Astrocyte (in vitro differentiated cells and primary cell): ENCODE data around the gene SLC37A1. TPM values are rescaled to one million over a fixed set of nuclear protein-coding genes. Genes with fewer than 3 reads are reported as not detected.
A peak's percentile ranks its signal among the peaks of the same experiment; 100 is the strongest.

Experiments used
- DNase-seq: peaks from one replicate; pipeline ENCODE4 v3.0.0-alpha.2; 2010; ENCODE audit warnings: low read depth
- FAIRE-seq: peaks from 2 replicates; lab custom pipeline; 2011; peaks lifted over from hg19 to GRCh38; lab: Jason Lieb, UNC
- H2AFZ ChIP-seq: 2 replicates; pipeline ENCODE4 v1.6.0; 2012; ENCODE audit warnings: low read depth, low read length, inconsistent platforms
- H3K27ac ChIP-seq: 2 replicates; pipeline ENCODE4 v1.5.1; 2011; ENCODE audit warnings: low read depth, low read length, inconsistent platforms
- H3K27me3 ChIP-seq: 2 replicates; pipeline ENCODE4 v1.6.0; 2011; ENCODE audit warnings: low read length, inconsistent platforms; ENCODE audit not compliant: insufficient read depth
- H3K36me3 ChIP-seq: 2 replicates; pipeline ENCODE4 v1.5.1; 2011; ENCODE audit warnings: low read length, inconsistent platforms; ENCODE audit not compliant: insufficient read depth
- H3K4me1 ChIP-seq: 2 replicates; pipeline ENCODE4 v1.5.1; 2011; ENCODE audit warnings: low read length, inconsistent platforms; ENCODE audit not compliant: insufficient read depth
- H3K4me2 ChIP-seq: 2 replicates; pipeline ENCODE4 v1.6.0; 2012; ENCODE audit warnings: low read length, inconsistent platforms
- H3K4me3 ChIP-seq: 2 replicates; pipeline ENCODE4 v1.5.1; 2011; ENCODE audit warnings: low read depth, mild to moderate bottlenecking, low read length, inconsistent platforms; ENCODE audit not compliant: insufficient read depth
- H3K79me2 ChIP-seq: 2 replicates; pipeline ENCODE4 v1.6.0; 2012; ENCODE audit warnings: mild to moderate bottlenecking, low read length, inconsistent platforms; ENCODE audit not compliant: insufficient read depth
- H3K9ac ChIP-seq: 2 replicates; pipeline ENCODE4 v1.6.0; 2012; ENCODE audit warnings: mild to moderate bottlenecking, low read length, inconsistent platforms
- H3K9me3 ChIP-seq: 2 replicates; pipeline ENCODE4 v1.5.1; 2012; ENCODE audit warnings: low read depth, mild to moderate bottlenecking, low read length, inconsistent platforms; ENCODE audit not compliant: insufficient read depth
- H4K20me1 ChIP-seq: 2 replicates; pipeline ENCODE4 v1.6.0; 2012; ENCODE audit warnings: low read length, inconsistent platforms; ENCODE audit not compliant: insufficient read depth
- H3K27ac Mint-ChIP-seq: one replicate; pipeline ENCODE4 v1.8.0; 2021; ENCODE audit warnings: mild to moderate bottlenecking, mixed read lengths; ENCODE audit not compliant: unreplicated experiment
- H3K27me3 Mint-ChIP-seq: one replicate; pipeline ENCODE4 v1.8.0; 2021; ENCODE audit warnings: low read depth, mixed read lengths; ENCODE audit not compliant: unreplicated experiment
- H3K36me3 Mint-ChIP-seq: one replicate; pipeline ENCODE4 v1.8.0; 2021; ENCODE audit warnings: low read depth, mixed read lengths; ENCODE audit not compliant: unreplicated experiment
- H3K4me1 Mint-ChIP-seq: one replicate; pipeline ENCODE4 v1.8.0; 2021; ENCODE audit warnings: low read depth, mixed read lengths; ENCODE audit not compliant: unreplicated experiment
- H3K4me3 Mint-ChIP-seq: one replicate; pipeline ENCODE4 v1.8.0; 2021; ENCODE audit warnings: mild to moderate bottlenecking, moderate library complexity, mixed read lengths; ENCODE audit not compliant: unreplicated experiment
- H3K9me3 Mint-ChIP-seq: one replicate; pipeline ENCODE4 v1.8.0; 2021; ENCODE audit warnings: mild to moderate bottlenecking, mixed read lengths; ENCODE audit not compliant: unreplicated experiment
- EZH2 ChIP-seq: IDR thresholded peaks from 2 replicates; pipeline ENCODE4 v1.6.1; 2012; ENCODE audit warnings: mild to moderate bottlenecking, low read length, inconsistent platforms; ENCODE audit not compliant: insufficient read depth
- total RNA-seq: library from RNA; stranded (reverse); gene quantifications from 2 replicates; pipeline ENCODE4 v1.2.1, GENCODE V29; 2021
- TF ChIP-seq, protein P1 (sequence below): IDR thresholded peaks from 2 replicates; pipeline ENCODE4 v1.5.1; 2011; ENCODE audit warnings: low read depth, mild to moderate bottlenecking, inconsistent platforms, low read length, moderate library complexity; ENCODE audit not compliant: insufficient read depth

SLC37A1 gene
- total RNA-seq, 1 donor from 2014 or later: 6.9 TPM

- Mint-ChIP-seq H3K4me1 (peaks cover 5% of the 10 kb centered on the region), H3K9me3 (peaks cover 3% of the 10 kb centered on the region), H3K4me3 (no peak overlapping the region), H3K27me3 (peaks cover 8% of the 10 kb centered on the region), H3K36me3 (no peaks in the 10 kb centered on the region), H3K27ac (no peak overlapping the region)
- TF ChIP-seq EZH2: no peak
- TF ChIP-seq, protein P1, sequence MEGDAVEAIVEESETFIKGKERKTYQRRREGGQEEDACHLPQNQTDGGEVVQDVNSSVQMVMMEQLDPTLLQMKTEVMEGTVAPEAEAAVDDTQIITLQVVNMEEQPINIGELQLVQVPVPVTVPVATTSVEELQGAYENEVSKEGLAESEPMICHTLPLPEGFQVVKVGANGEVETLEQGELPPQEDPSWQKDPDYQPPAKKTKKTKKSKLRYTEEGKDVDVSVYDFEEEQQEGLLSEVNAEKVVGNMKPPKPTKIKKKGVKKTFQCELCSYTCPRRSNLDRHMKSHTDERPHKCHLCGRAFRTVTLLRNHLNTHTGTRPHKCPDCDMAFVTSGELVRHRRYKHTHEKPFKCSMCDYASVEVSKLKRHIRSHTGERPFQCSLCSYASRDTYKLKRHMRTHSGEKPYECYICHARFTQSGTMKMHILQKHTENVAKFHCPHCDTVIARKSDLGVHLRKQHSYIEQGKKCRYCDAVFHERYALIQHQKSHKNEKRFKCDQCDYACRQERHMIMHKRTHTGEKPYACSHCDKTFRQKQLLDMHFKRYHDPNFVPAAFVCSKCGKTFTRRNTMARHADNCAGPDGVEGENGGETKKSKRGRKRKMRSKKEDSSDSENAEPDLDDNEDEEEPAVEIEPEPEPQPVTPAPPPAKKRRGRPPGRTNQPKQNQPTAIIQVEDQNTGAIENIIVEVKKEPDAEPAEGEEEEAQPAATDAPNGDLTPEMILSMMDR: no peak
- Histone ChIP-seq H3K79me2 (no peaks in the 10 kb centered on the region), H3K4me2 (no peak overlapping the region), H3K4me3 (no peak overlapping the region), H2AFZ (no peak overlapping the region), H3K27ac (no peak overlapping the region), H3K9ac (no peak overlapping the region), H3K9me3 (no peaks in the 10 kb centered on the region), H3K27me3 (no peaks in the 10 kb centered on the region), H4K20me1 (no peaks in the 10 kb centered on the region), H3K4me1 (peaks cover 5% of the 10 kb centered on the region), H3K36me3 (no peaks in the 10 kb centered on the region)
- FAIRE-seq (no peak), DNase-seq (no peak)
Measured at GRCh38 chr21:42493109-42494060, 20.3 kb upstream of the SLC37A1 start.

- Histone ChIP-seq H3K79me2 (no peaks in the 10 kb centered on the region), H3K27me3 (no peaks in the 10 kb centered on the region), H2AFZ (no peak overlapping the region), H3K4me3 (no peak overlapping the region), H3K9ac (no peak overlapping the region), H3K4me2 (no peak overlapping the region), H3K4me1 (peaks cover 5% of the 10 kb centered on the region), H3K9me3 (no peaks in the 10 kb centered on the region), H4K20me1 (no peaks in the 10 kb centered on the region), H3K27ac (no peak overlapping the region), H3K36me3 (no peaks in the 10 kb centered on the region)
- Mint-ChIP-seq H3K4me1 (peaks cover 5% of the 10 kb centered on the region), H3K27me3 (peaks cover 6% of the 10 kb centered on the region), H3K27ac (no peak overlapping the region), H3K4me3 (no peak overlapping the region), H3K9me3 (peaks cover 3% of the 10 kb centered on the region), H3K36me3 (no peaks in the 10 kb centered on the region)
- TF ChIP-seq, protein P1: no peak
- TF ChIP-seq EZH2: no peak
- DNase-seq (no peak), FAIRE-seq (no peak)
Measured at GRCh38 chr21:42495027-42495426, 18.6 kb upstream of the SLC37A1 start.

DNA sequence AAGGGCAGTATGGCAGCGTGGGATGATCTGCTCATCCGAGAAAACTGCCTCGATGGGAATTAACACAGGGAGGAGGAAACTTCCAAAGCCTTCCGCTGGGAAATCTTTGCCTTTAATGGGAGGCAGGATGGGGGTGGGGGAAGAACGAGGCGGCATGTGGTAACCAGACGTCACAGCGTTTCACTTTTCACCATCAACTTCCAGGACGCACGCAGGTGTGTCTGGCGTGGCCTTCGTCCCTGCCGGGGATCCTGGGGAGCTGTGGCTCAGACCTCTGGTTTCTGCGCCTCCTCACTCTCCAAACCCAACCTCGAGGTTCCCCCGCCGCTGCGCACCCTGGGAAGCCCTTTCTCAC, 17.9 kb upstream of the SLC37A1 start:
- peak overlapping the region; percentile 87 for H3K4me3 Mint-ChIP-seq
- no peaks in the 10 kb centered on the region for H3K36me3 Mint-ChIP-seq
- no peak overlapping the region for H3K27ac ChIP-seq
- peaks cover 6% of the 10 kb centered on the region for H3K27me3 Mint-ChIP-seq
- peak overlapping the region; percentile 94 for H2AFZ ChIP-seq
- H3K27ac Mint-ChIP-seq: peak overlapping the region; percentile 67
- H3K36me3 ChIP-seq: no peaks in the 10 kb centered on the region
- no peaks in the 10 kb centered on the region for H3K79me2 ChIP-seq
- no peaks in the 10 kb centered on the region for H3K9me3 ChIP-seq
- H3K4me2 ChIP-seq: peak overlapping the region; percentile 93
- H3K4me3 ChIP-seq: peak overlapping the region; percentile 68
- H4K20me1 ChIP-seq: no peaks in the 10 kb centered on the region
- peaks cover 5% of the 10 kb centered on the region for H3K4me1 ChIP-seq
- H3K4me1 Mint-ChIP-seq: peaks cover 5% of the 10 kb centered on the region
- peaks cover 3% of the 10 kb centered on the region for H3K9me3 Mint-ChIP-seq
- no peaks in the 10 kb centered on the region for H3K27me3 ChIP-seq
- no peak for TF ChIP-seq EZH2
- TF ChIP-seq, protein P1: no peak
- FAIRE-seq (no peak), DNase-seq (no peak)
- peak overlapping the region; percentile 49 for H3K9ac ChIP-seq
